ENCODE measurements around the gene SEC22A. TPM values are rescaled to one million over a fixed set of nuclear protein-coding genes. Genes with fewer than 3 reads are reported as not detected.

Gene SEC22A, protein sequence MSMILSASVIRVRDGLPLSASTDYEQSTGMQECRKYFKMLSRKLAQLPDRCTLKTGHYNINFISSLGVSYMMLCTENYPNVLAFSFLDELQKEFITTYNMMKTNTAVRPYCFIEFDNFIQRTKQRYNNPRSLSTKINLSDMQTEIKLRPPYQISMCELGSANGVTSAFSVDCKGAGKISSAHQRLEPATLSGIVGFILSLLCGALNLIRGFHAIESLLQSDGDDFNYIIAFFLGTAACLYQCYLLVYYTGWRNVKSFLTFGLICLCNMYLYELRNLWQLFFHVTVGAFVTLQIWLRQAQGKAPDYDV
- total RNA-seq (16.1 and 19.3 TPM in 2 replicates), polyA plus RNA-seq (12.7 and 15.6 TPM in 2 replicates), polyA minus RNA-seq (8.0 and 13.6 TPM in 2 replicates)
- 21.4 TPM for total RNA-seq (2013)

DNA sequence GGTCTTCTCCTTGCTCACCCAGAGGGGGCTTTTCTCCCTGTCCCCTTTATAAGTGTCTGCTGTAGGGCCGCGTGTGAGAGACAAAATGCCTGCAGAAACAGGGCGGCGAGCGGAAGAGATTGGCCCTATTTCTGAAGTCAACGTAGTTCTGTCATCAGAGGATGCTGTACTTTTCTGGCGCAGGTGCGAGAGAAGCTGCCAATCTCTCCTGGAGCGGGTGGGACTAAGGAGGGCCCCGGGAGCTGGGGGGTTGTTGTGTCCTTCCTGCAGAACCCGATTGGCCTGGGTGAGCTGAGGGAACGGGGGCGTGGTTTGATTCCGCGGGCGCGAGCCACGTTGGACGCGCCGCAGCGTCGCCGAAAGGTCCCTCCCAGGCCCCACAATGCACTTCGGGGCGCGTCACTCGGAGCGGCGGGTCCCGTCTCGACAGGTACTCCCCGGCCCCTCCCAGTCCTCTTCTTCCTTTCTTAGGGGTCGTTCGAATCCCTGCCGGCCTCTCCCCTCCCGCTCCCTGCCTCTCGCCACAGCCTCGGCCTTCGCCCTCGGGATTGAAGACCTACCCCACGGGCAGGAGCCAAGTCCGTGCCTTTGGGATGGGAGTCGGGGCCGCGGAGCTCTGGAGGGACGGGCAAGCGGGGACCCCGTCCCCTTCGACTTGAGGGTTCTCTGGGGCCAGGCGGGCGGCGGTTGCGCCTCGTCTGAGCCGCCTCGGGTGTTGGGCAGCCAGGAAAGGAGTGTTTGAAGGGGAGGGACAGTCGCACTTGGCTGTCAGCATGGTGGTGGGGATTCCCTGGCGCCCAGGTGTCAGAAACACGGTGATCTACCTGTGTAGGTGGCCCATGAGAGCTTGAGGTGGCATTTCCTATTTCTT is at the start of gene SEC22A:
Gene SEC22A (plus strand): TSS at position 387 of the 871 bp plus-strand sequence. CDS start 7,275 bp downstream, outside the sequence.
- H3K9me3 ChIP-seq (ENCODE audit: control extremely low read depth in 1 of 3, control insufficient read depth in 2 of 3, insufficient read depth in 1 of 3, low read length in 2 of 3) = peaks cover 0 to 6% (median 0%) of the 10 kb centered on the region in 3 donors
- TF ChIP-seq CTCF (IDR thresholded peaks at IDR 0.05) (no peak), EZH2 (IDR thresholded peaks at IDR 0.05; ENCODE audit: borderline replicate concordance, insufficient read depth, low read depth, low read length, poor library complexity, severe bottlenecking) (no peak)
- Mint-ChIP-seq H3K4me3 (peak within 1 kb of the TSS; percentile 95), H3K9me3 (ENCODE audit: insufficient read depth) (peaks cover 5% of the 10 kb centered on the region), H3K4me1 (peaks cover 22% of the 10 kb centered on the region), H3K27ac (peak within 1 kb of the TSS; percentile 94), H3K27me3 (no peaks in the 10 kb centered on the region)
- H3K36me3 ChIP-seq (replicated peaks in 1 of 2; ENCODE audit: control extremely low read depth in 1 of 2, control insufficient read depth in 1 of 2, extremely low read depth in 1 of 2, insufficient read depth in 2 of 2, low read length in 1 of 2) = no peaks in the 10 kb centered on the region
- peak within 1 kb of the TSS; percentile 86 to 99 (median 90) for H3K4me3 ChIP-seq (ENCODE audit: control extremely low read depth in 1 of 5, extremely low read depth in 1 of 5, insufficient read depth in 1 of 5, low read depth in 2 of 5, low read length in 4 of 5)
- intact Hi-C loops (cut with micrococcal nuclease) = loop anchor here (1.0 to 5.0 kb wide), 6 partner anchors 384 to 1454 kb away; partner anchors contain the start of genes EAF2, FAM162A, GOLGB1 and HACD2
- peak; percentile 95 for DNase-seq
- peak within 1 kb of the TSS; percentile 94 for H3K9ac ChIP-seq (ENCODE audit: low read length)
- H2AFZ ChIP-seq (ENCODE audit: insufficient read depth, low read depth, low read length, poor library complexity, severe bottlenecking) = peak within 1 kb of the TSS; percentile 96
- H3K79me2 ChIP-seq (ENCODE audit: control insufficient read depth, insufficient read depth, low read length) = peaks cover 14% of the 10 kb centered on the region
- H3K27me3 ChIP-seq (replicated peaks in 1 of 4; ENCODE audit: control extremely low read depth in 1 of 4, control insufficient read depth in 3 of 4, insufficient read depth in 4 of 4, low read length in 3 of 4) = no peaks in the 10 kb centered on the region
- ATAC-seq (ENCODE audit: low read depth) = peak; percentile 96
- H3K4me2 ChIP-seq (replicated peaks; ENCODE audit: low read depth, low read length, poor library complexity, severe bottlenecking) = peak within 1 kb of the TSS; percentile 87
- ChIA-PET CTCF (interaction anchor here (0.6 to 1.6 kb wide), 3 partner anchors 25 to 684 kb away, joined by 3 read pairs; no protein-coding TSS in a partner anchor), POLR2A (interaction anchor here (0.5 to 0.9 kb wide), 4 partner anchors 446 to 1677 kb away, joined by 3 to 5 read pairs (median 3); partner anchors contain the start of gene KPNA1)
- peaks cover 13 to 18% of the 10 kb centered on the region in 2 donors for H3K4me1 ChIP-seq (ENCODE audit: control insufficient read depth in 2 of 2, insufficient read depth in 2 of 2, low read length in 2 of 2)
- H3K27ac ChIP-seq (ENCODE audit: low read length in 2 of 2) = peak within 1 kb of the TSS; percentile 92 to 96
- under 1% methylated on average over 60 of the region's 60 CpGs for WGBS (ENCODE audit: insufficient coverage)
- no peaks in the 10 kb centered on the region for H4K20me1 ChIP-seq (ENCODE audit: control insufficient read depth, insufficient read depth, low read length, poor library complexity, severe bottlenecking)

Measured in B cell (primary cell).